Naive thymus-derived CD8-positive, alpha-beta T cell (primary cell): ENCODE results near the gene PFN3. TPM values are rescaled to one million over a fixed set of nuclear protein-coding genes. Genes with fewer than 3 reads are reported as not detected.
A peak's percentile ranks its signal among the peaks of the same experiment; 100 is the strongest.

Experiments used
- ATAC-seq, 2 donors: fragments of 150-1000 bp; cut with Tn5 transposase in 1 of 2; sonication (Bioruptor Pico), chemical (Tn5 transposase) in 1 of 2; 1 replicate in 1 of 2; 2 replicates in 1 of 2; pipeline ENCODE4 v1.10.0; 2021; ENCODE audit warnings: mild to moderate bottlenecking in 2 of 2, moderate library complexity in 2 of 2
- POLR2A ChIA-PET: fragments of 350-600 bp; sonication (Branson Sonifier 250); formaldehyde crosslinking; loops from one replicate; lab custom pipeline; 2021; ENCODE audit warnings: antibody characterized with exemption; lab: Charles Lee
- DNase-seq, 10 donors: peaks; one replicate each; pipeline versions ENCODE4 v3.0.0 to v3.0.0-alpha.2; 2020 to 2022
- H3K27ac Mint-ChIP-seq, 10 donors: one replicate each; pipeline ENCODE4 v1.8.0; 2020 to 2022; ENCODE audit warnings: mild to moderate bottlenecking in 10 of 10, mixed read lengths in 10 of 10, moderate library complexity in 4 of 10, inconsistent platforms in 1 of 10
- H3K27me3 Mint-ChIP-seq, 5 donors: one replicate each; pipeline ENCODE4 v1.8.0; 2021 to 2022; ENCODE audit warnings: mixed read lengths in 5 of 5
- H3K36me3 Mint-ChIP-seq, 3 donors: one replicate each; pipeline ENCODE4 v1.8.0; 2020 to 2022; ENCODE audit warnings: mixed read lengths in 3 of 3, mild to moderate bottlenecking in 2 of 3, inconsistent platforms in 1 of 3
- H3K4me1 Mint-ChIP-seq, 4 donors: one replicate each; pipeline ENCODE4 v1.8.0; 2021 to 2022; ENCODE audit warnings: mixed read lengths in 4 of 4
- H3K4me3 Mint-ChIP-seq, 10 donors: one replicate each; pipeline ENCODE4 v1.8.0; 2020 to 2022; ENCODE audit warnings: mild to moderate bottlenecking in 10 of 10, mixed read lengths in 10 of 10, moderate library complexity in 6 of 10, inconsistent platforms in 1 of 10
- H3K9me3 Mint-ChIP-seq, 9 donors: one replicate each; pipeline ENCODE4 v1.8.0; 2020 to 2022; ENCODE audit warnings: mixed read lengths in 9 of 9, mild to moderate bottlenecking in 3 of 9, inconsistent platforms in 1 of 9, moderate library complexity in 1 of 9
- polyA plus RNA-seq, 3 donors: library from polyadenylated mRNA; unstranded; fragments of 300-500 nt; fragmentation: Illumina TruSeq; gene quantifications; one replicate each; pipeline ENCODE4 v1.2.3, GENCODE V29; 2021
- total RNA-seq, 8 experiments: library from RNA in 2 of 8; stranded (reverse) in 2 of 8; gene quantifications; one replicate each; pipeline ENCODE4 v1.2.3 and lab custom pipeline; 2021 to 2026

Gene PFN3
- total and polyA plus RNA-seq, 5 experiments from 2014 or later = not detected

DNA sequence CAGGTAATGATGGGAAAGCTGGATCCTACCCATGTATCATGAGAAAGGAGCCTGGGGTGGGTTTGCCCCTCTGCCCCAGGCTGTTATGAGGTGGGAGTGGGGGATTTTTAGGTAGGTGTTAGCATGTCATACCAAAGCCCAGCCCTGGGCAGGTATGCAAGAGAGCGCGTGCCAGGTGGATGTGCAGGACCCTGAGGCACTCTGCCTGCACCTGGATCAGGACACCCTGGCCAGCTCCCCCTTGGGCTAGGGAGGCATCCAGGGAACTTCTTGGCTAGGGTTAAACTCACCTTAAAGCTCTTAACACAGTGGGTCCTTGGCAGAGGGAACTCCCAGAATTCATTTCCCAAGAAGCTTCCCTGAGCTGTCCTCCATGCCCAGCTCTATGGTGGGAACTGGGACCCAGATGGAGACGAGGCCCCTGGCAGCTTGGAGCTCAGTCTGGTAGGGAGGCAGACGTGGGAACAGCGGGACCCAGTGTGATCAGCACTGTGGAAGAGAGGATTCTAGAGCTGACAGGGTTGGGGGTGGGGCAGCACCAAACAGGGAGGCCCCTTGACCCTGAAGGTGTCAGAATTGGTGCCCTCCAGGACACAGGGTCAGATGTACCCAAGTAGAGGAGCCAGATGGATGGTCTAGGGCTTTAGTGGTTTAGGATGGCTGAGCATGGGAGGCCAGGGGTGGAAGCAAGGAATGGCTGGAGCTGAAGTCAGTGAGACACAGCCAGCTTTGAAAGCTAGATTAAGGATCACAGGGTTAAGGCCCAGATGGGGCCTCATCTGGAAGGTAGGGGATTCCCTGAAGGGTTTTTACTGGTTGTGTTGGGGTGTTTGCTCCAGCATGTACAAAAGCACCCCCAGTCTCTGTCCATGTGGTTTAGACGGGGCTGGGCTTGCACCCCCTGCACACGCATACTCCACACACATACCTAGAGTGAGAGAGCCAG lies 43.9 kb upstream of the PFN3 start:
- Mint-ChIP-seq H3K36me3 (peaks cover 0 to 28% (median 1%) of the 10 kb centered on the region in 3 donors), H3K27me3 (no peaks in the 10 kb centered on the region), H3K4me1 (peaks cover 39 to 67% (median 59%) of the 10 kb centered on the region in 4 donors), H3K27ac (peak overlapping the region; percentile 91 to 98 (median 96)), H3K9me3 (no peaks in the 10 kb centered on the region), H3K4me3 (peak overlapping the region; percentile 8 to 89 (median 80))
- POLR2A ChIA-PET = interaction anchor here (0.7 to 25.4 kb wide), 8 partner anchors 8 to 93 kb away, joined by 3 to 1530 read pairs (median 5); partner anchors contain the start of genes F12, GRK6, LMAN2 and PDLIM7
- ATAC-seq = peak; percentile 8 to 26
- peak in 3 of 10 donors; percentile 33 to 50 (median 42) for DNase-seq

DNA sequence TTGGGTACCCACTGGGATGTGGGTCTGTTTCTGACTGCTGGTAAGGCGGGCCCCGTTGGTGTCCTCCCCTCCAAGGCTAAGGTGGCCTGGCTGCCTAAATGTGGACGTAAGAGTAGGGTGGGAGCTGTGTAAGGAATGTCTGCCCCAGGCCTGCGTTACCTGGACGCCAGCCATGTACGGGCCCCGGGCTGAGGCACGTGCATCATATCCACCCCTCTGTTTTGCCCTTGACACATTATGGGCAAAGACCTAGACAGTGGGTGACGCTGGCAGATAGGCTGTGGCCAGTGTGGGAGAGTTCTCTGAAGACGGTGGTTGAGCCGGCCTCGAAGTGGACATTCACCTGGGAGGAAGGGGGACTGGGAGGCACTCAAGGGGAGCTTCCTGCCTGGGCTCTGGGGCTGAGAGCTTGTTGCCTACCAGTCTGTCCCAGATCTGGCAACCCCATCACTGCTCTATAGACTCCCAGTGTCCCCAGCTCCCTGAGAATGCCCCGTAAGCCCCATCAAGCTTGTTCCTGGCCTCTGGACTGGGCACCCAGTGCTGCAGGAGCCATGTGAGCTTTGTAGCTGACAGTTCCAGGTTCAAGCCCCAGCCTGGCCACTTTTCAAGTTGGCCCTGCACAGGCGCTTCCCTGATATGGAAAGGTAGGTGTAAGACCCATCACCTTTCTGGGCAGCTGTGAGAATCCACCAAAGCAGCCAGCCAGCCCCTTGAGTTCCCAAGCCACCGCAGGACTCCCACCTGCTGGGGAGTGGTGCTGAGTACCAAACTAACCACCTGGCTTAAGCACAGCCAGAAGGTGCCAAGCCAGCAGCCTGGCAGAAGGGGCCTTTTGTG lies 42.9 kb upstream of the PFN3 start:
- H3K36me3 Mint-ChIP-seq = peaks cover 0 to 37% (median 7%) of the 10 kb centered on the region in 3 donors
- H3K4me3 Mint-ChIP-seq = no peak overlapping the region
- H3K4me1 Mint-ChIP-seq = peaks cover 35 to 72% (median 59%) of the 10 kb centered on the region in 4 donors
- POLR2A ChIA-PET = interaction anchor here (0.7 to 25.4 kb wide), 5 partner anchors 7 to 92 kb away, joined by 3 to 1530 read pairs (median 4); partner anchors contain the start of genes F12, GRK6, LMAN2 and PDLIM7
- ATAC-seq = no peak
- H3K27me3 Mint-ChIP-seq = no peaks in the 10 kb centered on the region
- DNase-seq = peak in 1 of 10 donors; percentile 42
- H3K9me3 Mint-ChIP-seq = no peaks in the 10 kb centered on the region
- H3K27ac Mint-ChIP-seq = peak overlapping the region; percentile 47 to 98 (median 88)

DNA sequence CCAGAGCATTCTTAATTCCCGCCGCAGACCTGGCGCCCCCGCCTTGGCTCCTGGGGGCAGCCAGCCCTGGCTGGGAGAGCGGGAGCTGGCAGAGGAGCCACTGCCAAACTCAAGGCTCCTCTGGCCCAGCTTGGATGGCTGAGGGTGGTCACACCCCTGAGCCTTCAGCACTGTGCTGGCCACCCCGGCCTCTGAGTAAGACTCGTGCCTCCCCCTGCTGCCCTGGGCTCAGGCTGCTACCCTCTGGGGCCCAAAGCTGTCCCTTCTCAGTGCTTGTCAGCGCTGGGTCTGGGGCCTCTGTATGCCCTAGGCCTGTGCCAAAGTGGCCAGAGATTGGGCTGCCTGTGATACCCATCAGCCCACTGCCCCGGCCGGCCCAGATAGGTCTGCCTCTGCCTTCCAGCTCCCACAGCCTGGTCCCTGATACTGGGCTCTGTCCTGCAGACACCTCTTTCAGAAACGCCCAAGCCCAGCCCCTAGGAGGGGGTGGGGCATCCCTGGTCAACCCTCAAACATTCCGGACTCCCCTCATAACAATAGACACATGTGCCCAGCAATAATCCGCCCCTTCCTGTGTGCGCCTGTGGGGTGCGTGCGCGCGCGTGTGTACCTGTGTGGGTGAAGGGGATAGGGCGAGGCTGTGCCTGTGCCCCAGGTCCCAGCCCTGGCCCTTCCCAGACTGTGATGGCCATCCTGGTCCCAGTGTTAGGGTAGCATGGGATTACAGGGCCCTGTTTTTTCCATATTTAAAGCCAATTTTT lies 41.8 kb upstream of the PFN3 start:
- H3K27me3 Mint-ChIP-seq = no peaks in the 10 kb centered on the region
- DNase-seq (peak in 2 of 10 donors; percentile 3 to 55), ATAC-seq (no peak)
- POLR2A ChIA-PET = interaction anchor here (8.6 to 25.4 kb wide), 2 partner anchors 12 to 24 kb away, joined by 87 to 1530 read pairs; partner anchors contain the start of genes F12 and GRK6
- peaks cover 34 to 74% (median 61%) of the 10 kb centered on the region in 4 donors for H3K4me1 Mint-ChIP-seq
- peaks cover 0 to 48% (median 13%) of the 10 kb centered on the region in 3 donors for H3K36me3 Mint-ChIP-seq
- H3K4me3 Mint-ChIP-seq = peak overlapping the region in 2 of 10 donors; percentile 25 to 41
- no peaks in the 10 kb centered on the region for H3K9me3 Mint-ChIP-seq
- peak overlapping the region in 9 of 10 donors; percentile 22 to 98 (median 77) for H3K27ac Mint-ChIP-seq

DNA sequence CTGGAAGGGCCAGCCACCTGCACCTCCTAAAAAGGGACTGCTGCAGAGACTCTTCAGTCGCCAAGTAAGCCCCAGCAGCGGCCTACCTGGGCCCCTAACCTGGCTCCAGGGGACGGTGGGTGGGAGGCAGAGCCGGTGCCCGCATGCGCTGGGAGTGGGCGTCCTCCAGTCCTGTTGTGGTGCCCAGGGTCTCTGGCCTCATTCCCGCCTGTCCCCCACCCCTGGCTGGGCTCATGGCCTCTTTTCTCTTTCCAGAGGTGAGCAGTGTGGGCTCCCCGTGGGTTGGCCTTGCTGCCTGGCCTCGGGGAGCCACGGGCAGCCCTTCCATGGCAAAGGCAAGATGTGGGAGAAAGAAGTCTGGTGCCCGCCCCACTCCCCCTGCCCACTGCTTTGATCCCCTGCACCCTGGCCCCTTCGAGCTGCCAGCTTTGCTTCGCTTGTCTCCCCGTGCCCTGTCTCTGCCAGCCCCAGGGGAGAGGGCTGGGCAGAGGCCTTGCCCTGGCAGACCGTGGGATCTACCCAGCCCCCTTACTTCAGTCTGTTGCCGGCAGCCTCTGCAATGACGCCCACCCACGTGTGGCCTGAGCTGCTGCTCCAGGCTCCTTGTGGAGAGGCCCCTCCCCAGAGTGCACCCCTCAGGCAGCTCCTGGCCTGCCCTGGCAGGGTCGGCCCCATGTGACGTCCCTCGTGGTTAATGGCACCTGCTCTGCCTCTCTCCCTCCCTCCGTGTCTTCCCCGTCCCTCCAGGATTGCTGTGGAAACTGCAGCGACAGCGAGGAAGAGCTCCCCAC lies 40.7 kb upstream of the PFN3 start:
- H3K27me3 Mint-ChIP-seq = no peaks in the 10 kb centered on the region
- ATAC-seq = no peak
- POLR2A ChIA-PET = interaction anchor here (1.2 to 25.4 kb wide), 4 partner anchors 13 to 90 kb away, joined by 3 to 1530 read pairs (median 46); partner anchors contain the start of genes F12, GRK6 and LMAN2
- H3K4me3 Mint-ChIP-seq = peak overlapping the region in 2 of 10 donors; percentile 13 to 41
- peaks cover 0 to 58% (median 16%) of the 10 kb centered on the region in 3 donors for H3K36me3 Mint-ChIP-seq
- H3K27ac Mint-ChIP-seq = peak overlapping the region in 8 of 10 donors; percentile 72 to 98 (median 87)
- peak in 1 of 10 donors; percentile 0 for DNase-seq
- H3K4me1 Mint-ChIP-seq = peaks cover 37 to 81% (median 69%) of the 10 kb centered on the region in 4 donors
- H3K9me3 Mint-ChIP-seq = no peaks in the 10 kb centered on the region

DNA sequence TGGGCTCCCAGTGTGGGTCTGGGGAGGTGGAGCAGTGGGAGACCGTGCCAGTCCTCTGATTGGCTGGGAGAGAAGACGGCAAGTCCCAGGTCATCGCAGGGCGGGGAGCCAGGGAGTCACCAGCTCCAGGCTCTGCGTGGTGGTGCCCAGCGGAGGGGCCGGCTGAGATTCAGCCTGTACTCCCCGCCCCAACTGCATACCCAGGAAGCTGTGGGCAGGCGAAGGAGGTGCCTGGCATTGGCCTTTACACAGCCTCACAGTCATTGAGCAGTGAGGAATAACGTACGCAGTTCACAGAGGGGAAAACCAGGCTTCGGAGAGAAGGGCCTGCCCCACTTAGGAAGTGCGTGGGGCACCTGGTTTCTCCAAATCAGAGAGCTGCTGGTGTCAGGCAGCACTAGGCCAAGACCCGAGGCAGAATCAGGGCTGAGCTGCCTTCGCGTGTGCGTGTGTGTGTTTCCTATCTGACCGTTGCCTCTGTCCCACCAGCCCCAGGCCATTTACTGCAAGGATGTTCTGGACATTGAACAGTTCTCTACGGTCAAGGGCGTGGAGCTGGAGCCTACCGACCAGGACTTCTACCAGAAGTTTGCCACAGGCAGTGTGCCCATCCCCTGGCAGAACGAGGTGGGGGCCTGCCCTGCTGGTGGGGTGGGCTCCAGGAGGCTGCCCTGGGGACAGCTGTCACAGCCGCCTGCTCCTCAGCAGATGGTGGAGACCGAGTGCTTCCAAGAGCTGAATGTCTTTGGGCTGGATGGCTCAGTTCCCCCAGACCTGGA lies 39.9 kb upstream of the PFN3 start:
- Mint-ChIP-seq H3K9me3 (no peaks in the 10 kb centered on the region), H3K4me3 (peak overlapping the region in 7 of 10 donors; percentile 7 to 68 (median 54)), H3K27me3 (no peaks in the 10 kb centered on the region), H3K4me1 (peaks cover 35 to 78% (median 67%) of the 10 kb centered on the region in 4 donors), H3K36me3 (peaks cover 0 to 64% (median 16%) of the 10 kb centered on the region in 3 donors), H3K27ac (peak overlapping the region; percentile 80 to 93 (median 88))
- POLR2A ChIA-PET = interaction anchor here (1.2 to 25.4 kb wide), 4 partner anchors 14 to 89 kb away, joined by 3 to 1530 read pairs (median 46); partner anchors contain the start of genes F12, GRK6 and LMAN2
- ATAC-seq (peak; percentile 65 to 82), DNase-seq (peak in 7 of 10 donors; percentile 46 to 74 (median 56))

DNA sequence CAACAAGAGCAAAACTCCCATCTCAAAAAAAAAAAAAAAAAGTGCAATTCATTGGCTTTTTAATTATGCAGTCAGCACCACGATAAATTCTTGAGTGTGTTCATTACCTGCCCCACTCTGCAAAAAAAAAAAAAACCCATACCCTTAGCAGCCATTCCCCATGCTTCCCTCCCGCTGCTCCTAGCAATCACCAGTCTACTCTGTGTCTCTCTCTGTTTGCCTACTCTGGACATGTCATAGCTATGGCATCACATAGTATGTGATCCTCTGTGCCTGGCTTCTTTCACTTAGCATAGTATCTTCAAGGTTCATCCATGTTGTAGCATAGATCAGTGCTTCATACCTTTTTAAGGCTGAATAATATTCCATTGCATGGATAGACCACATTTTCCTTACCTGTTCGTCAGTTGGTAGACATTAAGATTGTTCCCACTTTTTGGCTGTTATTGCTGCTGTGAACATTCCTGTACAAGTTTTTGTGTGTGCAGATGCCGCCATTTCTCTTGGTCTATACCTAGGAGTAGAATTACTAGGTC lies 39.1 kb upstream of the PFN3 start:
- Mint-ChIP-seq H3K4me3 (peak overlapping the region in 4 of 10 donors; percentile 16 to 54 (median 19)), H3K27ac (peak overlapping the region; percentile 80 to 93 (median 88)), H3K27me3 (no peaks in the 10 kb centered on the region), H3K36me3 (peaks cover 0 to 70% (median 16%) of the 10 kb centered on the region in 3 donors), H3K4me1 (peaks cover 30 to 77% (median 65%) of the 10 kb centered on the region in 4 donors), H3K9me3 (no peaks in the 10 kb centered on the region)
- ATAC-seq = no peak
- POLR2A ChIA-PET = interaction anchor here (0.6 to 25.4 kb wide), 5 partner anchors 15 to 909 kb away, joined by 3 to 1530 read pairs (median 4); partner anchors contain the start of genes F12, GRK6 and LMAN2
- peak in 1 of 10 donors; percentile 0 for DNase-seq

DNA sequence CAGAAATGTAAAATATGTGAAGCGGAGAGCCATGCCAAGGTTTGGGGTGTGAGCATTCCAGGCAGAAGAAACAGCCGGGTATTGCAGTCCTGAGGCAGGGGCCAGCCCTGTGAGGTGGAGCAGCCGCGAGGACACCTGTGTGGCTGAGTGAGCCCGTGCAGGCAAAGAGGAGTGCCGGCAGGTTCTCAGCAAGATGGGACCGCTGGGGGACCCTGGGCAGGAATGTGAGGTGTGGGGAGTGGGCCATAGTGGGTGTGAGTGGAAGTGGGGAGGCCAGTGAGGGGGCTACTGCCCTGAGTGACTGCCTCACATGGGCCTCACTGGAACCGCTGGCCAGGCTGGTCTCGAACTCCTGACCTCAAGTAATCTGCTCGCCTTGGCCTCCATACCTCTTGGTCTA lies 38.0 kb upstream of the PFN3 start:
- H3K4me1 Mint-ChIP-seq = peaks cover 27 to 79% (median 67%) of the 10 kb centered on the region in 4 donors
- DNase-seq (no peak), ATAC-seq (no peak)
- peak overlapping the region in 4 of 10 donors; percentile 4 to 36 (median 24) for H3K4me3 Mint-ChIP-seq
- H3K27ac Mint-ChIP-seq = peak overlapping the region; percentile 66 to 90 (median 86)
- H3K36me3 Mint-ChIP-seq = peaks cover 0 to 79% (median 21%) of the 10 kb centered on the region in 3 donors
- no peaks in the 10 kb centered on the region for H3K9me3 Mint-ChIP-seq
- POLR2A ChIA-PET = interaction anchor here (3.9 to 25.4 kb wide), 2 partner anchors 8 to 20 kb away, joined by 30 to 1530 read pairs; partner anchors contain the start of genes F12, GRK6 and PRR7
- no peaks in the 10 kb centered on the region for H3K27me3 Mint-ChIP-seq

DNA sequence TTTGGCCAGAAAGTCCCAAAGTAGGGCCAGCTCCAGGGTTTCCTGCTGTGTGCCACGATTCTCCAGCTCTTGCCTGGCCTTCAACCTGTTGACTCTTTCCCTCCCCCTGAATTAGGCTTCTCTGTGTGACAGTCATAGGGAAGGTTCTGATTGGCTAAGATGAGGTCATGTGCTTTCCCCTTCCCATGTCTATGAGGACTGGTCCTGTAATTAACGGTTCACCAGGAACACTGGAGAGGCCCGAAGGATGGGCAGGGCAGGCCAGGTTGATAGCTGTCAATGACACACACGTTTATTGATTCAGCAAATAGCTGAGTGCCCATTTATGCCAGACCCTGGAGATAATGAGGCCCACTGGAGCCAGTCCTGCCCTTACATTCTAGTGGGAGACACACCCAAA lies 37.2 kb upstream of the PFN3 start:
- DNase-seq (no peak), ATAC-seq (no peak)
- H3K9me3 Mint-ChIP-seq = no peaks in the 10 kb centered on the region
- H3K27me3 Mint-ChIP-seq = no peaks in the 10 kb centered on the region
- H3K4me1 Mint-ChIP-seq = peaks cover 28 to 84% (median 72%) of the 10 kb centered on the region in 4 donors
- POLR2A ChIA-PET = interaction anchor here (3.9 to 25.4 kb wide), 2 partner anchors 9 to 20 kb away, joined by 30 to 1530 read pairs; partner anchors contain the start of genes F12, GRK6 and PRR7
- peaks cover 0 to 82% (median 23%) of the 10 kb centered on the region in 3 donors for H3K36me3 Mint-ChIP-seq
- H3K27ac Mint-ChIP-seq = peak overlapping the region in 9 of 10 donors; percentile 48 to 90 (median 86)
- H3K4me3 Mint-ChIP-seq = peak overlapping the region in 2 of 10 donors; percentile 20 to 29

DNA sequence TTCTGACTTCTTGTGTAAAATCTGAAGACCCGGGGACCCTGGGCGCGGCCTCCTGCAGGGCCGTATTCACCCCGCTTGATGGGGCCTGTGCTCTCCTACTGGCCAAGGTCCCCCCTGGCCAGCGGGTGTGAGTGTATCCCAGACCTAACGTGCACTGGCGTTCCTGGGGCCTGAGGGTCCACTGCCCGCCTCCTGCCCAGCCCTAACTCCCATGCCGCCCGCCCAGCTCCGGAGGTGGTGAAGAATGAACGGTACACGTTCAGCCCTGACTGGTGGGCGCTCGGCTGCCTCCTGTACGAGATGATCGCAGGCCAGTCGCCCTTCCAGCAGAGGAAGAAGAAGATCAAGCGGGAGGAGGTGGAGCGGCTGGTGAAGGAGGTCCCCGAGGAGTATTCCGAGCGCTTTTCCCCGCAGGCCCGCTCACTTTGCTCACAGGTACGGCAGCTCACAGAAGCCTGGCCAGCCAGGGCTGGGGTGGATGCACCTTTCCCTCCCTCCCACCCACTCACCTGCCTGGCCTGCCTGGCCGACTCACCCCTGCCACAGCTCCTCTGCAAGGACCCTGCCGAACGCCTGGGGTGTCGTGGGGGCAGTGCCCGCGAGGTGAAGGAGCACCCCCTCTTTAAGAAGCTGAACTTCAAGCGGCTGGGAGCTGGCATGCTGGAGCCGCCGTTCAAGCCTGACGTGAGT lies 35.5 kb upstream of the PFN3 start:
- H3K4me3 Mint-ChIP-seq = peak overlapping the region in 1 of 10 donors; percentile 41
- ATAC-seq (no peak), DNase-seq (no peak)
- POLR2A ChIA-PET = interaction anchor here (1.0 to 25.4 kb wide), 5 partner anchors 8 to 117 kb away, joined by 3 to 1530 read pairs (median 4); partner anchors contain the start of genes F12, GRK6 and PRR7
- H3K27me3 Mint-ChIP-seq = no peaks in the 10 kb centered on the region
- H3K9me3 Mint-ChIP-seq = no peaks in the 10 kb centered on the region
- H3K36me3 Mint-ChIP-seq = peaks cover 0 to 77% (median 26%) of the 10 kb centered on the region in 3 donors
- H3K27ac Mint-ChIP-seq = peak overlapping the region in 6 of 10 donors; percentile 53 to 95 (median 74)
- H3K4me1 Mint-ChIP-seq = peaks cover 21 to 86% (median 79%) of the 10 kb centered on the region in 4 donors
